Neural progenitor cell (in vitro differentiated cells): Measurements from ENCODE around the gene EIF4G3. TPM values are rescaled to one million over a fixed set of nuclear protein-coding genes. Genes with fewer than 3 reads are reported as not detected.

ENCODE experiments used
- DNase-seq: peaks from one replicate; pipeline ENCODE4 v3.0.0-alpha.2; 2016; ENCODE audit warnings: low spot score
- H2AFZ ChIP-seq: fragments of 200-600 bp; sonication (generic); replicated peaks from 2 replicates; pipeline ENCODE4 v1.6.1; 2016; ENCODE audit warnings: antibody characterized with exemption
- H3F3A ChIP-seq: fragments of 200-600 bp; sonication (generic); 2 replicates; pipeline ENCODE4 v1.6.1; 2016; ENCODE audit warnings: antibody characterized with exemption, low read depth
- H3K27ac ChIP-seq: fragments of 200-600 bp; sonication (generic); 2 replicates; pipeline ENCODE4 v1.5.1; 2016; ENCODE audit warnings: mild to moderate bottlenecking
- H3K27me3 ChIP-seq: fragments of 200-600 bp; sonication (generic); 2 replicates; pipeline ENCODE4 v1.6.1; 2016; ENCODE audit warnings: mild to moderate bottlenecking, moderate library complexity
- H3K36me3 ChIP-seq: fragments of 200-600 bp; sonication (generic); 2 replicates; pipeline ENCODE4 v1.5.1; 2016
- H3K4me1 ChIP-seq: fragments of 200-600 bp; sonication (generic); 2 replicates; pipeline ENCODE4 v1.6.1; 2016; ENCODE audit warnings: mixed run types
- H3K4me2 ChIP-seq: fragments of 200-600 bp; sonication (generic); 2 replicates; pipeline ENCODE4 v1.6.1; 2016
- H3K4me3 ChIP-seq: fragments of 200-600 bp; sonication (generic); 2 replicates; pipeline ENCODE4 v1.5.1; 2016
- H3K79me2 ChIP-seq: fragments of 200-600 bp; sonication (generic); 2 replicates; pipeline ENCODE4 v1.6.1; 2016; ENCODE audit warnings: low read depth
- H3K9ac ChIP-seq: fragments of 200-600 bp; sonication (generic); 2 replicates; pipeline ENCODE4 v1.6.1; 2016
- H3K9me3 ChIP-seq: fragments of 200-600 bp; sonication (generic); 2 replicates; pipeline ENCODE4 v1.5.1; 2016; ENCODE audit warnings: low read depth
- H4K20me1 ChIP-seq: fragments of 200-600 bp; sonication (generic); 2 replicates; pipeline ENCODE4 v1.6.1; 2016; ENCODE audit warnings: low read depth
- H3K27ac Mint-ChIP-seq: 3 replicates; pipeline ENCODE4 v1.8.0; 2021; ENCODE audit warnings: mixed read lengths
- H3K27me3 Mint-ChIP-seq: 2 replicates; pipeline ENCODE4 v1.8.0; 2022; ENCODE audit warnings: low read depth, mild to moderate bottlenecking, inconsistent platforms, moderate library complexity, mixed read lengths; ENCODE audit not compliant: insufficient read depth
- H3K36me3 Mint-ChIP-seq: 3 replicates; pipeline ENCODE4 v1.8.0; 2021; ENCODE audit warnings: mixed read lengths
- H3K4me1 Mint-ChIP-seq: 3 replicates; pipeline ENCODE4 v1.8.0; 2021; ENCODE audit warnings: mixed read lengths
- H3K4me3 Mint-ChIP-seq: 3 replicates; pipeline ENCODE4 v1.8.0; 2021; ENCODE audit warnings: mild to moderate bottlenecking, moderate library complexity, mixed read lengths
- H3K9me3 Mint-ChIP-seq: 3 replicates; pipeline ENCODE4 v1.8.0; 2020; ENCODE audit warnings: mixed read lengths
- CTCF ChIP-seq: fragments of 200-600 bp; sonication (generic); IDR thresholded peaks from 2 replicates; pipeline ENCODE4 v1.5.1; 2017; ENCODE audit warnings: antibody characterized with exemption, mild to moderate bottlenecking
- EZH2 ChIP-seq: fragments of 200-600 bp; sonication (generic); IDR thresholded peaks from 2 replicates; pipeline ENCODE4 v1.6.1; 2017; ENCODE audit warnings: antibody characterized with exemption, mild to moderate bottlenecking, moderate library complexity
- EZH2phosphoT487 ChIP-seq: fragments of 200-600 bp; sonication (generic); IDR thresholded peaks from 2 replicates; pipeline ENCODE4 v1.6.1; 2017; ENCODE audit warnings: antibody characterized with exemption
- total RNA-seq: library from RNA; depleted of rRNA; stranded (reverse); fragments of >200 nt; gene quantifications from 2 replicates; pipeline ENCODE4 v1.2.3, GENCODE V29; 2015; ENCODE audit warnings: low replicate concordance

The EIF4G3 gene
- total RNA-seq, 1 donor from 2014 or later, result 73.4 TPM

DNA sequence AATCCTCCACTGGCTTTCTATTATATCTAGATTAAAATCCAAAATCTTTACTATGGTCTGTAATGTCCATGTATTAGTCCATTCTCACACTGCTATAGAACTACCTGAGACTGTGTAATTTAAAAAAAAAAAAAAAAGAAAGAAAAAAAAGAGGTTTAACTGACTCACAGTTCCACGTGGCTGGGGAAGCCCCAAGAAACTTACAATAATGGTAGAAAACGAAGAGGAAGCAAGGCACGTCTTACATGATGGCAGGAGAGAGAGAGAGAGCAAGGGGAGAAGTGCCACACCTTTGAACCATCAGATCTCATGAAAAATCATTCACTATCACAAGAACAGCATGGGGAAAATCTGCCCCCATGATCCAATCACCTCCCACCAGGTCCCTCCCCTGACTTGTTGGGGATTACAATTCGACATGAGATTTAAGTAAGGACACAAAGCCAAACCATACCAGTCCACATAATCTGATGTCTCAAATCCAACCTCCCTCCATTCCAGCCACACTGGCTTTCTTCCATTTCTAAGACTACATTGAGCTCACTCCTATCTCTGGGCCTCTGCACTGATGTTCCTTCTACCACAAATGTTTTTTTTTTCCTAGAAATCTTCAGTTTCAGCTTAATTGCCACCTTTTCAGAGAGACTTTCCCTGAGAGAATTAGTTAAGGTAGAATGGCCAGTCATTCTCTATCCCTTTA is 92.4 kb downstream of the EIF4G3 start:
- Histone ChIP-seq H3K4me2 (no peak overlapping the region), H3K79me2 (peaks cover 84% of the 10 kb centered on the region), H3K27ac (no peak overlapping the region), H3F3A (peaks cover 2% of the 10 kb centered on the region), H3K36me3 (peaks cover 5% of the 10 kb centered on the region), H3K27me3 (no peaks in the 10 kb centered on the region), H2AFZ (no peak overlapping the region), H3K9me3 (no peaks in the 10 kb centered on the region), H4K20me1 (peaks cover 6% of the 10 kb centered on the region), H3K4me1 (peaks cover 7% of the 10 kb centered on the region), H3K4me3 (no peak overlapping the region), H3K9ac (no peak overlapping the region)
- Mint-ChIP-seq H3K4me1 (peaks cover 6% of the 10 kb centered on the region), H3K27me3 (peaks cover 2% of the 10 kb centered on the region), H3K9me3 (no peaks in the 10 kb centered on the region), H3K36me3 (peaks cover 25% of the 10 kb centered on the region), H3K27ac (no peak overlapping the region), H3K4me3 (no peak overlapping the region)
- no peak for DNase-seq
- no peak for TF ChIP-seq EZH2phosphoT487

DNA sequence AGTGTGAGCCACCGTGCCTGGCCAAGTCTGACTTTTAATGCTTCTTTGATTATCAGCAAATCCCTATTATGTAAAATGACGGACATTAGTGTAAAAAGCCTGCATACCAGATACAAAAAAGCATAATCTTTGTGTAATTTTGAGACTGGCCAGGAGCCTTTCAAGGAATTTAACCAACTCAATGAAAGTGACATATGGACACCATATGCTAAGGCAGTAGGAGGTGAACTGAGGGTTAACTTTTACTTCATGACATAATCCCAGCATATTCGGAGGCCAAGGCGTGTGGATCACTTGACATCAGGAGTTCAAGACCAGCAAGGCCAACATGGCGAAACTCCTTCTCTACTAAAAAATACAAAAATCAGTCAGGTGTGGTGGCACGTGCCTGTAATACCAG is 94.6 kb downstream of the EIF4G3 start:
- H2AFZ ChIP-seq, result no peak overlapping the region
- H3K9ac ChIP-seq, result no peak overlapping the region
- peaks cover 3% of the 10 kb centered on the region for H3K4me1 Mint-ChIP-seq
- H3K27me3 Mint-ChIP-seq, result peaks cover 2% of the 10 kb centered on the region
- H3K36me3 Mint-ChIP-seq, result peaks cover 21% of the 10 kb centered on the region
- H3K4me2 ChIP-seq, result no peak overlapping the region
- H3K27ac Mint-ChIP-seq, result no peak overlapping the region
- H3K79me2 ChIP-seq, result peaks cover 91% of the 10 kb centered on the region
- H3K4me1 ChIP-seq, result peaks cover 7% of the 10 kb centered on the region
- H3K27ac ChIP-seq, result no peak overlapping the region
- no peak overlapping the region for H3K4me3 Mint-ChIP-seq
- TF ChIP-seq EZH2phosphoT487, result no peak
- TF ChIP-seq EZH2, result no peak
- TF ChIP-seq CTCF, result no peak
- peaks cover 3% of the 10 kb centered on the region for H3K36me3 ChIP-seq
- no peaks in the 10 kb centered on the region for H3K9me3 ChIP-seq
- no peak for DNase-seq
- no peaks in the 10 kb centered on the region for H3K27me3 ChIP-seq
- H4K20me1 ChIP-seq, result peaks cover 6% of the 10 kb centered on the region
- H3K9me3 Mint-ChIP-seq, result no peaks in the 10 kb centered on the region
- peaks cover 2% of the 10 kb centered on the region for H3F3A ChIP-seq
- no peak overlapping the region for H3K4me3 ChIP-seq

DNA sequence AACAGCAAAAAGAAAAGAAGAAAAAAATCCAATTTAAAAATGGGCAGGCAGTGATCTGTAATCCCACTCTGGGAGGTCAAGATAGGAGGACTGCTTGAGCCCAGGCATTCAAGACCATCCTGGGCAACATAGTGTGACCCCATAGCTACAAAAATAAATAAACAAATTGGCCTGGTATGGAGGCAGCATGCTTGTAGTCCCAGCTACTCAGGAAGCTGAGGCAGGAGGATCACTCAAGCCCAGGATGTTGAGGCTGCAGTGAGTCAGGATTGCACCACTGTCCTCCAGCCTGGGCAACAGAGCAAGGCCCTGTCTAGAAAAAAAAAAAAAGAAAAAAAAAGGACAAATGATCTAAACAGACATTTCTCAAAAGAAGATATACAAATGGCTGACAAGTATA is 99.6 kb downstream of the EIF4G3 start:
- Histone ChIP-seq H3F3A (no peaks in the 10 kb centered on the region), H3K9ac (no peak overlapping the region), H3K9me3 (no peaks in the 10 kb centered on the region), H3K27me3 (no peaks in the 10 kb centered on the region), H3K79me2 (peaks cover 84% of the 10 kb centered on the region), H3K27ac (no peak overlapping the region), H3K4me3 (no peak overlapping the region), H3K4me1 (no peaks in the 10 kb centered on the region), H3K36me3 (peaks cover 4% of the 10 kb centered on the region), H4K20me1 (peaks cover 23% of the 10 kb centered on the region), H2AFZ (no peak overlapping the region), H3K4me2 (no peak overlapping the region)
- TF ChIP-seq EZH2 (no peak), EZH2phosphoT487 (no peak), CTCF (no peak)
- Mint-ChIP-seq H3K9me3 (no peaks in the 10 kb centered on the region), H3K4me3 (no peak overlapping the region), H3K27ac (no peak overlapping the region), H3K36me3 (peaks cover 19% of the 10 kb centered on the region), H3K27me3 (no peaks in the 10 kb centered on the region), H3K4me1 (peaks cover 6% of the 10 kb centered on the region)
- no peak for DNase-seq

- Mint-ChIP-seq H3K27me3 (peaks cover 2% of the 10 kb centered on the region), H3K4me3 (no peak overlapping the region), H3K9me3 (no peaks in the 10 kb centered on the region), H3K27ac (no peak overlapping the region), H3K36me3 (peaks cover 15% of the 10 kb centered on the region), H3K4me1 (peaks cover 14% of the 10 kb centered on the region)
- H4K20me1 ChIP-seq, result peaks cover 29% of the 10 kb centered on the region
- H3K9ac ChIP-seq, result no peak overlapping the region
- no peak overlapping the region for H3K4me3 ChIP-seq
- H3K27me3 ChIP-seq, result no peaks in the 10 kb centered on the region
- H3F3A ChIP-seq, result no peaks in the 10 kb centered on the region
- TF ChIP-seq EZH2phosphoT487 (no peak), EZH2 (no peak), CTCF (no peak)
- no peak overlapping the region for H3K27ac ChIP-seq
- H3K4me2 ChIP-seq, result no peak overlapping the region
- H3K79me2 ChIP-seq, result peaks cover 48% of the 10 kb centered on the region
- H3K4me1 ChIP-seq, result no peaks in the 10 kb centered on the region
- DNase-seq, result no peak
- H3K36me3 ChIP-seq, result peaks cover 4% of the 10 kb centered on the region
- H3K9me3 ChIP-seq, result no peaks in the 10 kb centered on the region
- H2AFZ ChIP-seq, result no peak overlapping the region
These were observed 104.0 kb downstream of the EIF4G3 start for GRCh38 chr1:21072721-21073120.
